Amygdala (tissue), 56 donors: ENCODE data around the gene PTPN7.
"Not testable (repeated sequence)": the region's sequence is repeated elsewhere in the genome, so short reads cannot be mapped to it uniquely, and the experiment has no call there.

Experiments
- DNase-seq, 56 donors: peaks; one replicate each; lab custom pipeline; 2025; lab: John Stamatoyannopoulos, UW

The PTPN7 gene

GRCh38 chr1:202160377-202160940 is at the start of gene PTPN7:
TSS of gene PTPN7 (minus strand) at chr1:202160602. CDS start at chr1:202159402, 1,200 bp downstream.
- DNase-seq: no peak

GRCh38 chr1:202208351-202208857 is 48.0 kb upstream of the PTPN7 start:
- no peak for DNase-seq

- DNase-seq: no peak
Observed at GRCh38 chr1:202207292-202207691, 46.9 kb upstream of the PTPN7 start.

GRCh38 chr1:202205523-202206190 is 45.3 kb upstream of the PTPN7 start:
- DNase-seq: no peak

GRCh38 chr1:202204065-202204464 is 43.7 kb upstream of the PTPN7 start:
- DNase-seq: no peak

GRCh38 chr1:202203238-202204039 is 43.0 kb upstream of the PTPN7 start:
- DNase-seq: no peak

GRCh38 chr1:202202500-202203168 is 42.2 kb upstream of the PTPN7 start:
- no peak for DNase-seq

GRCh38 chr1:202201971-202202370 is 41.6 kb upstream of the PTPN7 start:
- DNase-seq: no peak

GRCh38 chr1:202201266-202201665 is 40.9 kb upstream of the PTPN7 start:
- DNase-seq: no peak

GRCh38 chr1:202200669-202201068 is 40.3 kb upstream of the PTPN7 start:
- DNase-seq: peak in 12 of 56 donors; percentile 1 to 42 (median 30)

GRCh38 chr1:202200112-202200548 is 39.7 kb upstream of the PTPN7 start:
- no peak for DNase-seq

GRCh38 chr1:202199040-202199889 is 38.9 kb upstream of the PTPN7 start:
- no peak for DNase-seq

- DNase-seq: no peak
Observed at GRCh38 chr1:202198366-202198724, 37.9 kb upstream of the PTPN7 start.

- DNase-seq: no peak
Observed at GRCh38 chr1:202197653-202198365, 37.4 kb upstream of the PTPN7 start.

- DNase-seq: no peak
Observed at GRCh38 chr1:202194328-202194648, 33.9 kb upstream of the PTPN7 start.

- no peak for DNase-seq
Observed at GRCh38 chr1:202193614-202194327, 33.4 kb upstream of the PTPN7 start, which contains the start of gene LGR6. TSS of gene LGR6 (plus strand) at chr1:202193799. CDS start at chr1:202193990, 191 bp downstream.

- peak in 25 of 56 donors; percentile 4 to 45 (median 18) for DNase-seq
Observed at GRCh38 chr1:202192770-202193613, 32.6 kb upstream of the PTPN7 start.

- DNase-seq: not testable (repeated sequence)
Observed at GRCh38 chr1:202191391-202191790, 31.0 kb upstream of the PTPN7 start.
